Neural cell (in vitro differentiated cells): Measurements from ENCODE around the gene NSG1. TPM values are rescaled to one million over a fixed set of nuclear protein-coding genes. Genes with fewer than 3 reads are reported as not detected.
"Not testable (repeated sequence)": the region's sequence is repeated elsewhere in the genome, so short reads cannot be mapped to it uniquely, and the experiment has no call there.

Source experiments
- H2AFZ ChIP-seq: fragments of 200-600, 300-800 bp; sonication (generic), shearing (Covaris generic); 2 replicates; pipeline ENCODE4 v1.6.0; 2014; ENCODE audit warnings: low read depth, mild to moderate bottlenecking, antibody characterized with exemption, low read length, moderate library complexity
- H3F3A ChIP-seq: fragments of 200-600 bp; shearing (Covaris generic); 2 replicates; pipeline ENCODE4 v1.6.1; 2016; ENCODE audit warnings: mild to moderate bottlenecking, moderate library complexity, mixed read lengths, antibody characterized with exemption, low read length; ENCODE audit not compliant: insufficient read depth, poor library complexity, severe bottlenecking
- H3K27ac ChIP-seq: fragments of 200-600, 300-800 bp; sonication (generic), shearing (Covaris generic); 2 replicates; pipeline ENCODE4 v1.5.1; 2014; ENCODE audit warnings: mild to moderate bottlenecking, low read length, moderate library complexity
- H3K27me3 ChIP-seq: fragments of 300-800, 200-600 bp; sonication (generic), shearing (Covaris generic); 2 replicates; pipeline ENCODE4 v1.6.0; 2014; ENCODE audit warnings: mild to moderate bottlenecking, low read depth, low read length, moderate library complexity; ENCODE audit not compliant: insufficient read depth
- H3K36me3 ChIP-seq: fragments of 300-800, 200-600 bp; sonication (generic), shearing (Covaris generic); 2 replicates; pipeline ENCODE4 v1.5.1; 2014; ENCODE audit warnings: mild to moderate bottlenecking, antibody characterized with exemption, low read length, moderate library complexity; ENCODE audit not compliant: insufficient read depth
- H3K4me2 ChIP-seq: fragments of 300-800, 200-600 bp; sonication (generic), shearing (Covaris generic); 2 replicates; pipeline ENCODE4 v1.6.0; 2014; ENCODE audit warnings: mild to moderate bottlenecking, low read length
- H3K4me3 ChIP-seq: fragments of 300-800, 200-600 bp; sonication (generic), shearing (Covaris generic); 2 replicates; pipeline ENCODE4 v1.5.1; 2014; ENCODE audit warnings: mild to moderate bottlenecking, low read length, moderate library complexity
- H3K79me2 ChIP-seq: fragments of 200-600 bp; shearing (Covaris generic); replicated peaks from 2 replicates; pipeline ENCODE4 v1.6.0; 2014; ENCODE audit warnings: mild to moderate bottlenecking, low read length, moderate library complexity; ENCODE audit not compliant: insufficient read depth
- H3K9ac ChIP-seq: fragments of 300-800, 200-600 bp; sonication (generic), shearing (Covaris generic); 2 replicates; pipeline ENCODE4 v1.6.1; 2016; ENCODE audit warnings: mild to moderate bottlenecking, low read length, mixed read lengths
- H3K9me2 ChIP-seq: fragments of 200-600 bp; shearing (Covaris generic); 2 replicates; pipeline ENCODE4 v1.6.1; 2016; ENCODE audit warnings: mild to moderate bottlenecking, low read length, mixed read lengths; ENCODE audit not compliant: insufficient read depth
- H3K9me3 ChIP-seq: fragments of 200-600, 300-800 bp; sonication (generic), shearing (Covaris generic); 2 replicates; pipeline ENCODE4 v1.6.1; 2016; ENCODE audit warnings: mild to moderate bottlenecking, mixed run types, low read length, moderate library complexity, mixed read lengths
- H4K20me1 ChIP-seq: fragments of 200-600 bp; shearing (Covaris generic); 2 replicates; pipeline ENCODE4 v1.6.1; 2016; ENCODE audit warnings: mild to moderate bottlenecking, mixed run types; ENCODE audit not compliant: insufficient read depth
- EP300 ChIP-seq: fragments of 450-650 bp; conservative IDR thresholded peaks from 2 replicates; pipeline ENCODE4 v1.6.1; 2014; ENCODE audit warnings: antibody characterized with exemption, mild to moderate bottlenecking, moderate library complexity; ENCODE audit not compliant: poor library complexity, severe bottlenecking
- EZH2 ChIP-seq: fragments of 200-600, 300-800 bp; shearing (Covaris generic), sonication (generic); IDR thresholded peaks from 2 replicates; pipeline ENCODE4 v1.6.1; 2014; ENCODE audit warnings: antibody characterized with exemption, low read length, borderline replicate concordance, mild to moderate bottlenecking; ENCODE audit not compliant: insufficient read depth, poor library complexity, severe bottlenecking
- MXI1 ChIP-seq: fragments of 450-650 bp; conservative IDR thresholded peaks from 2 replicates; pipeline ENCODE4 v1.6.1; 2014; ENCODE audit warnings: antibody characterized with exemption, mild to moderate bottlenecking; ENCODE audit not compliant: poor library complexity, severe bottlenecking
- POLR2AphosphoS5 ChIP-seq: IDR thresholded peaks from 2 replicates; pipeline ENCODE4 v1.6.1; 2012
- RAD21 ChIP-seq: fragments of 450-650 bp; conservative IDR thresholded peaks from 2 replicates; pipeline ENCODE4 v1.6.1; 2014; ENCODE audit warnings: antibody characterized with exemption, mild to moderate bottlenecking, moderate library complexity
- SMC3 ChIP-seq: fragments of 450-650 bp; conservative IDR thresholded peaks from 2 replicates; pipeline ENCODE4 v1.6.1; 2014; ENCODE audit warnings: antibody characterized with exemption, mild to moderate bottlenecking, moderate library complexity; ENCODE audit not compliant: poor library complexity
- TAF1 ChIP-seq: IDR thresholded peaks from 2 replicates; pipeline ENCODE4 v1.6.1; 2012; ENCODE audit warnings: low read depth
- polyA plus RNA-seq: library from polyadenylated mRNA; depleted of rRNA; stranded (reverse); fragments of >200 nt; gene quantifications from 2 replicates; pipeline ENCODE4 v1.2.3, GENCODE V29; 2014
- TF ChIP-seq, protein P1 (sequence below): fragments of 450-650 bp; IDR thresholded peaks from 2 replicates; pipeline ENCODE4 v1.5.1; 2014; ENCODE audit warnings: antibody characterized with exemption, mild to moderate bottlenecking, moderate library complexity; ENCODE audit not compliant: poor library complexity, severe bottlenecking
- TF ChIP-seq, protein P2 (sequence below): IDR thresholded peaks from 2 replicates; pipeline ENCODE4 v1.6.1; 2012; ENCODE audit warnings: borderline replicate concordance

The NSG1 gene
- polyA plus RNA-seq, 1 donor from 2014 or later = 921 TPM

DNA sequence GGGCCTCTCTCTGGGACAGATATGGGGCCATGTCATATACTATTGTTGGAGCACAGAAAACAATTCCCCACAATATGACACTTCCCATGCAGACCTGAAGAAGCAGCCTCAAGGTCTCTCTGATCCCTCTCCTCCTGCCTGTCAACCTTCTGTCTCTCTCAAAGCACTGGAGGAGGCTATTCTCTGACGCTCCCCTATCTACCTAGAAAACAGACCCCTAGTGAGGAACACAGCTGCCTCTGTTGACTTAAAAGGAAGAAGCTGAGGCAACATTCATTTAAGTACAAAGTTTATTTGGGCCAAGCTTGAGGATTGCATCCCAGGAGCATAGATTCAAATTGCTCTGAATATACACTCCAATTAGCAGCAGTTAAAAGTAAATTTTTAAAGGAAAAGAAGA is 39.3 kb upstream of the NSG1 start:
- no peaks in the 10 kb centered on the region for H3K9me2 ChIP-seq
- H3K9me3 ChIP-seq = no peaks in the 10 kb centered on the region
- H4K20me1 ChIP-seq = no peaks in the 10 kb centered on the region
- H2AFZ ChIP-seq = no peak overlapping the region
- H3F3A ChIP-seq = no peaks in the 10 kb centered on the region
- no peaks in the 10 kb centered on the region for H3K36me3 ChIP-seq
- H3K27me3 ChIP-seq = no peaks in the 10 kb centered on the region
- no peak overlapping the region for H3K4me3 ChIP-seq
- H3K27ac ChIP-seq = no peak overlapping the region
- no peaks in the 10 kb centered on the region for H3K79me2 ChIP-seq
- no peak overlapping the region for H3K4me2 ChIP-seq
- TF ChIP-seq SMC3 (no peak), EZH2 (no peak), TAF1 (no peak), MXI1 (no peak), RAD21 (no peak), EP300 (no peak), POLR2AphosphoS5 (no peak)
- TF ChIP-seq, protein P1, sequence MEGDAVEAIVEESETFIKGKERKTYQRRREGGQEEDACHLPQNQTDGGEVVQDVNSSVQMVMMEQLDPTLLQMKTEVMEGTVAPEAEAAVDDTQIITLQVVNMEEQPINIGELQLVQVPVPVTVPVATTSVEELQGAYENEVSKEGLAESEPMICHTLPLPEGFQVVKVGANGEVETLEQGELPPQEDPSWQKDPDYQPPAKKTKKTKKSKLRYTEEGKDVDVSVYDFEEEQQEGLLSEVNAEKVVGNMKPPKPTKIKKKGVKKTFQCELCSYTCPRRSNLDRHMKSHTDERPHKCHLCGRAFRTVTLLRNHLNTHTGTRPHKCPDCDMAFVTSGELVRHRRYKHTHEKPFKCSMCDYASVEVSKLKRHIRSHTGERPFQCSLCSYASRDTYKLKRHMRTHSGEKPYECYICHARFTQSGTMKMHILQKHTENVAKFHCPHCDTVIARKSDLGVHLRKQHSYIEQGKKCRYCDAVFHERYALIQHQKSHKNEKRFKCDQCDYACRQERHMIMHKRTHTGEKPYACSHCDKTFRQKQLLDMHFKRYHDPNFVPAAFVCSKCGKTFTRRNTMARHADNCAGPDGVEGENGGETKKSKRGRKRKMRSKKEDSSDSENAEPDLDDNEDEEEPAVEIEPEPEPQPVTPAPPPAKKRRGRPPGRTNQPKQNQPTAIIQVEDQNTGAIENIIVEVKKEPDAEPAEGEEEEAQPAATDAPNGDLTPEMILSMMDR = no peak
- TF ChIP-seq, protein P2, sequence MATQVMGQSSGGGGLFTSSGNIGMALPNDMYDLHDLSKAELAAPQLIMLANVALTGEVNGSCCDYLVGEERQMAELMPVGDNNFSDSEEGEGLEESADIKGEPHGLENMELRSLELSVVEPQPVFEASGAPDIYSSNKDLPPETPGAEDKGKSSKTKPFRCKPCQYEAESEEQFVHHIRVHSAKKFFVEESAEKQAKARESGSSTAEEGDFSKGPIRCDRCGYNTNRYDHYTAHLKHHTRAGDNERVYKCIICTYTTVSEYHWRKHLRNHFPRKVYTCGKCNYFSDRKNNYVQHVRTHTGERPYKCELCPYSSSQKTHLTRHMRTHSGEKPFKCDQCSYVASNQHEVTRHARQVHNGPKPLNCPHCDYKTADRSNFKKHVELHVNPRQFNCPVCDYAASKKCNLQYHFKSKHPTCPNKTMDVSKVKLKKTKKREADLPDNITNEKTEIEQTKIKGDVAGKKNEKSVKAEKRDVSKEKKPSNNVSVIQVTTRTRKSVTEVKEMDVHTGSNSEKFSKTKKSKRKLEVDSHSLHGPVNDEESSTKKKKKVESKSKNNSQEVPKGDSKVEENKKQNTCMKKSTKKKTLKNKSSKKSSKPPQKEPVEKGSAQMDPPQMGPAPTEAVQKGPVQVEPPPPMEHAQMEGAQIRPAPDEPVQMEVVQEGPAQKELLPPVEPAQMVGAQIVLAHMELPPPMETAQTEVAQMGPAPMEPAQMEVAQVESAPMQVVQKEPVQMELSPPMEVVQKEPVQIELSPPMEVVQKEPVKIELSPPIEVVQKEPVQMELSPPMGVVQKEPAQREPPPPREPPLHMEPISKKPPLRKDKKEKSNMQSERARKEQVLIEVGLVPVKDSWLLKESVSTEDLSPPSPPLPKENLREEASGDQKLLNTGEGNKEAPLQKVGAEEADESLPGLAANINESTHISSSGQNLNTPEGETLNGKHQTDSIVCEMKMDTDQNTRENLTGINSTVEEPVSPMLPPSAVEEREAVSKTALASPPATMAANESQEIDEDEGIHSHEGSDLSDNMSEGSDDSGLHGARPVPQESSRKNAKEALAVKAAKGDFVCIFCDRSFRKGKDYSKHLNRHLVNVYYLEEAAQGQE = no peak
- no peak overlapping the region for H3K9ac ChIP-seq

DNA sequence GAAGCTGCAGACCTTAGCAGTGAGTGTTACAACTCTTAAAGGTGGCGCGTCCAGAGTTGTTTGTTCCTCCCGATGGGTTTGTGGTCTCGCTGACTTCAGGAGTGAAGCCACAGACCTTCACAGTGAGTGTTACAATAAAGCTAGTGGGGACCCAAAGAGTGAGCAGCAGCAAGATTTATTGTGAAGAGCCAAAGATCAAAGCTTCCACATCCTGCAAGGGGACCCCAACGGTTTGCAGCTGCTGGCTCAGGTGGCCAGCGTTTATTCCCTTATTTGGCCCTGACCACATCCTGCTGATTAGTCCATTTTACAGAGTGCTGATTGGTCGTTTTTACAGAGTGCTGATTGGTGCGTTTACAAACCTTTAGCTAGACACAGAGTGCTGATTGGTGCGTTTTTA is 38.3 kb upstream of the NSG1 start:
- H3K4me2 ChIP-seq = not testable (repeated sequence)

DNA sequence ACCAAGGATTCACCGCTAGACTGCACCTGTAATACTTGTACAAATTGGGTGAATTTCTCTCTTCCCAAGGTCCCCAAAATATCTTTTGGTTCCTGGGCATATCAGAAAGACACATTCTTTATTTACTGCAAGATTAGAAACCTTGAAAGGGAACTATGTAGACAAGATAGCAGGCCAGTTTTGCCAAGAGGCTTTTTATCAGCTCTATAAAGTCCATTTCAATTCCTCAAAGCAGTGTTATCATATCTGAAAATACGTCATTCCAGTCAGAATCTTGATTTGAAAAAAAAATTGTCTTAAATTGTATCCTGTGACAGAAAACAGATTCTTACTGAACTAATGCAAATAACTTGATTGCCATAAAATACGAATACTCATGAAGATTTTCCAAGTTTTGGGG is 37.0 kb upstream of the NSG1 start:
- Histone ChIP-seq H2AFZ (no peak overlapping the region), H3K9ac (no peak overlapping the region), H3K9me2 (no peaks in the 10 kb centered on the region), H3K27me3 (no peaks in the 10 kb centered on the region), H3K79me2 (no peaks in the 10 kb centered on the region), H3F3A (no peaks in the 10 kb centered on the region), H3K4me2 (no peak overlapping the region), H3K9me3 (no peaks in the 10 kb centered on the region), H3K36me3 (no peaks in the 10 kb centered on the region), H3K27ac (no peak overlapping the region), H4K20me1 (no peaks in the 10 kb centered on the region), H3K4me3 (no peak overlapping the region)
- TF ChIP-seq TAF1 (no peak), POLR2AphosphoS5 (no peak), EP300 (no peak), SMC3 (no peak), EZH2 (no peak), RAD21 (no peak), MXI1 (no peak)
- TF ChIP-seq, protein P1 = no peak
- TF ChIP-seq, protein P2 = no peak

More for the DNA sequence above, 38.3 kb upstream of the NSG1 start:
- not testable (repeated sequence) for H3K36me3 ChIP-seq, H3K9me3 ChIP-seq, H3K9me2 ChIP-seq, H3K9ac ChIP-seq, H3K27me3 ChIP-seq, H3K27ac ChIP-seq, H3F3A ChIP-seq, H4K20me1 ChIP-seq, H2AFZ ChIP-seq, H3K79me2 ChIP-seq, H3K4me3 ChIP-seq
